Natural killer cell (primary cell): ENCODE results near the gene FLT3LG. TPM values are rescaled to one million over a fixed set of nuclear protein-coding genes. Genes with fewer than 3 reads are reported as not detected.
A peak's percentile ranks its signal among the peaks of the same experiment; 100 is the strongest.

Experiments
- ATAC-seq, 3 donors: fragments of 150-1000 bp in 2 of 3; fragments of 200-7000 bp in 1 of 3; cut with Tn5 transposase; 1 replicate in 1 of 3; 2 replicates in 2 of 3; pipeline ENCODE4 v1.10.0; 2021; ENCODE audit warnings: mild to moderate bottlenecking in 2 of 3, moderate library complexity in 2 of 3
- DNase-seq, 2 donors: peaks; one replicate each; pipeline versions ENCODE4 v3.0.0 to v3.0.0-alpha.2; 2013 to 2021; ENCODE audit warnings: mixed read lengths in 1 of 2
- H3K27ac ChIP-seq: one replicate; pipeline ENCODE4 v1.5.1; 2013; ENCODE audit warnings: mild to moderate bottlenecking, low read length
- H3K27me3 ChIP-seq: one replicate; pipeline ENCODE4 v1.6.1; 2013; ENCODE audit warnings: low read length; ENCODE audit not compliant: control insufficient read depth, insufficient read depth
- H3K36me3 ChIP-seq: one replicate; pipeline ENCODE4 v1.6.1; 2013; ENCODE audit warnings: low read length; ENCODE audit not compliant: control insufficient read depth, insufficient read depth
- H3K4me1 ChIP-seq: one replicate; pipeline ENCODE4 v1.6.1; 2013; ENCODE audit warnings: low read length; ENCODE audit not compliant: control insufficient read depth, insufficient read depth
- H3K4me3 ChIP-seq: one replicate; pipeline ENCODE4 v1.5.1; 2013; ENCODE audit warnings: low read length
- H3K9me3 ChIP-seq: one replicate; pipeline ENCODE4 v1.6.1; 2013; ENCODE audit warnings: low read length; ENCODE audit not compliant: control insufficient read depth, insufficient read depth
- H3K27ac Mint-ChIP-seq, 2 donors: one replicate each; pipeline ENCODE4 v1.8.0; 2022; ENCODE audit warnings: mild to moderate bottlenecking in 2 of 2, mixed read lengths in 2 of 2, moderate library complexity in 1 of 2
- H3K27me3 Mint-ChIP-seq, 2 donors: one replicate each; pipeline ENCODE4 v1.8.0; 2022; ENCODE audit warnings: low read depth in 2 of 2, mixed read lengths in 2 of 2
- H3K36me3 Mint-ChIP-seq: one replicate; pipeline ENCODE4 v1.8.0; 2022; ENCODE audit warnings: mixed read lengths
- H3K4me1 Mint-ChIP-seq, 2 donors: one replicate each; pipeline ENCODE4 v1.8.0; 2022; ENCODE audit warnings: mixed read lengths in 2 of 2
- H3K4me3 Mint-ChIP-seq: one replicate; pipeline ENCODE4 v1.8.0; 2022; ENCODE audit warnings: mild to moderate bottlenecking, moderate library complexity, mixed read lengths
- H3K9me3 Mint-ChIP-seq, 2 donors: one replicate each; pipeline ENCODE4 v1.8.0; 2022; ENCODE audit warnings: mixed read lengths in 2 of 2
- WGBS: methylation state at CpG from one replicate; pipeline ENCODE4 v1.1.7; 2013; ENCODE audit warnings: missing lambda C conversion rate; ENCODE audit not compliant: insufficient coverage; 5-methylcytosine and 5-hydroxymethylcytosine counted together
- intact Hi-C: fragments of 100-400 bp; cut with micrococcal nuclease; formaldehyde crosslinking; loops from one replicate; pipeline ENCODE4 v1.14.2; 2022
- total RNA-seq, 4 donors: library from RNA; stranded (reverse); fragments of 120-200 nt in 1 of 4; gene quantifications; one replicate each; pipeline versions ENCODE4 v1.2.3 to v1.2.4, GENCODE V29; 2013 to 2022
- TF ChIP-seq, protein P1 (sequence below): fragments of 200-600 bp; IDR thresholded peaks from one replicate; pipeline ENCODE4 v1.8.0; 2022; ENCODE audit warnings: antibody characterized with exemption

Gene FLT3LG
- total RNA-seq, 3 donors from 2014 or later (not counting 1 experiment from before 2014, with no cell fraction given) = 44.7 to 65.7 (median 64.8) TPM

DNA sequence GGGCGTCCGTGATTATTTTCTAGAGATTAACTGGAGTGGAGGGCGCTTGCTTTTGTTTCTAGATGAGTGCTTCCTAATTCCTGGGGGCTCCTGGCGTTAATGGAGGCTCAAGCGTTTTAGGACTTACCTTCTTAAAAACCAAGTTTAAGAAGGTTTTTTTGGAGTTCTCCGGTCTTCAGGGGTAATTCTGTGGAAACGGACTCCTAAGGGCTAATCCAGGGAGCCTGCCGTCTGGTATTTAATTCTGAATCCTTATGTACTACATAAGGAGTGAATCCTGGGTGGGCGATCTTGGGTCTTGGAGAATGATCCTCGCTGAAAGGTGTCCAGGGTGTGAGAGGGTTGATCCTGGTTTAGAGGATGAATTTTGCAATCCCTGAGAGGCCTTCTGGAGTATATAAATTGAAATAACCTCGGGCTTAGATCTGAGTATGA is 22.6 kb downstream of the FLT3LG start:
- Histone ChIP-seq H3K4me3 (peak overlapping the region; percentile 62), H3K27ac (peak overlapping the region; percentile 83), H3K9me3 (no peaks in the 10 kb centered on the region), H3K27me3 (no peaks in the 10 kb centered on the region), H3K4me1 (peaks cover 77% of the 10 kb centered on the region), H3K36me3 (peaks cover 45% of the 10 kb centered on the region)
- DNase-seq (no peak), ATAC-seq (no peak)
- H3K27ac Mint-ChIP-seq = peak overlapping the region; percentile 97 to 98
- intact Hi-C loops = loop anchor here (1.0 to 2.0 kb wide), 5 partner anchors 9 to 380 kb away; partner anchors contain the start of genes ALDH16A1, PRMT1, RPL13A and RRAS
- H3K9me3 Mint-ChIP-seq = no peaks in the 10 kb centered on the region
- H3K4me1 Mint-ChIP-seq = peaks cover 54 to 66% of the 10 kb centered on the region in 2 donors
- peak overlapping the region; percentile 99 for H3K4me3 Mint-ChIP-seq
- no peaks in the 10 kb centered on the region for H3K27me3 Mint-ChIP-seq
- H3K36me3 Mint-ChIP-seq = peaks cover 8% of the 10 kb centered on the region
- TF ChIP-seq, protein P1, sequence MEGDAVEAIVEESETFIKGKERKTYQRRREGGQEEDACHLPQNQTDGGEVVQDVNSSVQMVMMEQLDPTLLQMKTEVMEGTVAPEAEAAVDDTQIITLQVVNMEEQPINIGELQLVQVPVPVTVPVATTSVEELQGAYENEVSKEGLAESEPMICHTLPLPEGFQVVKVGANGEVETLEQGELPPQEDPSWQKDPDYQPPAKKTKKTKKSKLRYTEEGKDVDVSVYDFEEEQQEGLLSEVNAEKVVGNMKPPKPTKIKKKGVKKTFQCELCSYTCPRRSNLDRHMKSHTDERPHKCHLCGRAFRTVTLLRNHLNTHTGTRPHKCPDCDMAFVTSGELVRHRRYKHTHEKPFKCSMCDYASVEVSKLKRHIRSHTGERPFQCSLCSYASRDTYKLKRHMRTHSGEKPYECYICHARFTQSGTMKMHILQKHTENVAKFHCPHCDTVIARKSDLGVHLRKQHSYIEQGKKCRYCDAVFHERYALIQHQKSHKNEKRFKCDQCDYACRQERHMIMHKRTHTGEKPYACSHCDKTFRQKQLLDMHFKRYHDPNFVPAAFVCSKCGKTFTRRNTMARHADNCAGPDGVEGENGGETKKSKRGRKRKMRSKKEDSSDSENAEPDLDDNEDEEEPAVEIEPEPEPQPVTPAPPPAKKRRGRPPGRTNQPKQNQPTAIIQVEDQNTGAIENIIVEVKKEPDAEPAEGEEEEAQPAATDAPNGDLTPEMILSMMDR = no peak
- WGBS = 0% methylated on average over 11 of the region's 11 CpGs

GRCh38 chr19:49497047-49497788 is 23.2 kb downstream of the FLT3LG start:
- H3K27me3 Mint-ChIP-seq = no peaks in the 10 kb centered on the region
- ATAC-seq = no peak
- WGBS = 15% methylated on average over 22 of the region's 22 CpGs

GRCh38 chr19:49497789-49498103 is 23.7 kb downstream of the FLT3LG start:
- DNase-seq (peak in 1 of 2 donors; percentile 48), ATAC-seq (no peak)
- peak overlapping the region; percentile 97 to 98 for H3K27ac Mint-ChIP-seq
- Histone ChIP-seq H3K36me3 (peaks cover 33% of the 10 kb centered on the region), H3K4me3 (peak overlapping the region; percentile 62), H3K27ac (peak overlapping the region; percentile 83), H3K9me3 (no peaks in the 10 kb centered on the region), H3K4me1 (peaks cover 88% of the 10 kb centered on the region), H3K27me3 (no peaks in the 10 kb centered on the region)
- intact Hi-C loops = loop anchor here (2.0 kb wide), 1 partner anchor 45 kb away; the partner anchor contains the start of gene ALDH16A1
- TF ChIP-seq, protein P1 = no peak
- no peaks in the 10 kb centered on the region for H3K9me3 Mint-ChIP-seq
- 81% methylated on average over 12 of the region's 12 CpGs for WGBS
- H3K4me1 Mint-ChIP-seq = peaks cover 56 to 65% of the 10 kb centered on the region in 2 donors
- peaks cover 4% of the 10 kb centered on the region for H3K36me3 Mint-ChIP-seq
- peak overlapping the region; percentile 99 for H3K4me3 Mint-ChIP-seq
- no peaks in the 10 kb centered on the region for H3K27me3 Mint-ChIP-seq

More at GRCh38 chr19:49497047-49497788, 23.2 kb downstream of the FLT3LG start:
- intact Hi-C loops = loop anchor here (2.0 kb wide), 1 partner anchor 44 kb away; the partner anchor contains the start of gene ALDH16A1
- H3K9me3 ChIP-seq = no peaks in the 10 kb centered on the region
- H3K4me3 ChIP-seq = peak overlapping the region; percentile 62
- Mint-ChIP-seq H3K9me3 (no peaks in the 10 kb centered on the region), H3K4me3 (peak overlapping the region; percentile 99), H3K36me3 (peaks cover 8% of the 10 kb centered on the region), H3K4me1 (peaks cover 55 to 69% of the 10 kb centered on the region in 2 donors), H3K27ac (peak overlapping the region; percentile 97 to 98)
- H3K27me3 ChIP-seq = no peaks in the 10 kb centered on the region
- TF ChIP-seq, protein P1 = no peak
- H3K27ac ChIP-seq = peak overlapping the region; percentile 83
- DNase-seq = peak; percentile 43 to 91
- peaks cover 83% of the 10 kb centered on the region for H3K4me1 ChIP-seq
- peaks cover 39% of the 10 kb centered on the region for H3K36me3 ChIP-seq
